ENCODE measurements around the gene OR5C1. TPM values are rescaled to one million over a fixed set of nuclear protein-coding genes. Genes with fewer than 3 reads are reported as not detected.

Gene OR5C1
- polyA plus RNA-seq, 1 experiment: not detected

DNA sequence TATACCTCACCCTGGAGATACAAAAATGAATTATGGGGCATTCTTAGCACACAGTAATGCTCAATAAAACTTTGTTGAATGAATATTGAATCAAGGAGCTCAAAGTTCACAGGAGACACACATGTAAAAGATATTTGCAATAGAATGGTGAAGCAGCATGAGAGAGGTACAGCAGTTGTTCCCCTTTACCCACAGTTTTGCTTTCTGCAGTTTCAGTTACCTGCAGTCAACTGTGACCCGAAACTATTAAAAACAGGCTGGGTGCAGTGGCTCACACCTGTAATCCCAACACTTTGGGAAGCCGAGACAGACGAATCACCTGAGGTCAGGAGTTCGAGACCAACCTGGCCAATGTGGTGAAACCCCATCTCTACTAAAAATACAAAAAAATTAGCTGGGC, 2.4 kb upstream of the OR5C1 start:
- ChIA-PET CTCF (interaction anchor here (1.1 to 1.5 kb wide), 3 partner anchors 9 to 323 kb away, joined by 3 to 4 read pairs (median 3); no protein-coding TSS in a partner anchor), POLR2A (no interaction called here)
- H3K27ac ChIP-seq (ENCODE audit: low read depth, low read length): no peak overlapping the region
- no peak for DNase-seq (ENCODE audit: low read depth, low spot score)
- no peak overlapping the region for H3K4me3 ChIP-seq (ENCODE audit: low read depth, low read length)
- H3K27me3 ChIP-seq (ENCODE audit: control insufficient read depth, insufficient read depth, low read length): no peaks in the 10 kb centered on the region
- TF ChIP-seq CTCF (IDR thresholded peaks at IDR 0.05; ENCODE audit: low read depth, low read length): no peak
- H3K9me3 ChIP-seq (ENCODE audit: control insufficient read depth, insufficient read depth, low read length): peaks cover 8% of the 10 kb centered on the region; the same call in 1 of the 2 replicates

DNA sequence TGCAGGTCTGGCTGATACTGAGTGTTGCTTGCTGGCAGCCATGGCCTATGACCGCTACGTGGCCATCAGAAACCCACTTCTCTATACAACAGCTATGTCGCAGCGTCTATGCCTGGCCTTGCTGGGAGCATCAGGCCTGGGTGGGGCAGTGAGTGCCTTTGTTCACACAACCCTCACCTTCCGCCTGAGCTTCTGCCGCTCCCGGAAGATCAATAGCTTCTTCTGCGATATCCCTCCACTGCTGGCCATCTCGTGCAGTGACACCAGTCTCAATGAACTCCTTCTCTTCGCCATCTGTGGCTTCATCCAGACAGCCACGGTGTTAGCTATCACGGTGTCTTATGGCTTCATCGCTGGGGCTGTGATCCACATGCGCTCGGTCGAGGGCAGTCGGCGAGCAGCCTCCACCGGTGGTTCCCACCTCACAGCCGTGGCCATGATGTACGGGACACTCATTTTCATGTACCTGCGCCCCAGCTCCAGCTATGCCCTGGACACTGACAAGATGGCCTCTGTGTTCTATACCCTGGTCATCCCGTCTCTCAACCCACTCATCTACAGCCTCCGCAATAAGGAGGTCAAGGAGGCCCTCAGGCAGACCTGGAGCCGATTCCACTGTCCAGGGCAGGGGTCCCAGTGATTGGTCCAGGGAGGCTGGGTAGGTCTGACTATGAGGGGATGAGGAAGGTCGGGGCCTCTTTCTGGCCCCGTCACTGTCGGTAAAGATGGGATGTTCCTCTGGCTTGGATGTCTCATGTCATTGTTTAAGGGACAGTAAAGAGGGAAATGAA, 718 bp downstream of the OR5C1 start:
- DNase-seq (ENCODE audit: low read depth, low spot score): no peak
- POLR2A ChIA-PET: no interaction called here
- CTCF ChIA-PET: no interaction called here

DNA sequence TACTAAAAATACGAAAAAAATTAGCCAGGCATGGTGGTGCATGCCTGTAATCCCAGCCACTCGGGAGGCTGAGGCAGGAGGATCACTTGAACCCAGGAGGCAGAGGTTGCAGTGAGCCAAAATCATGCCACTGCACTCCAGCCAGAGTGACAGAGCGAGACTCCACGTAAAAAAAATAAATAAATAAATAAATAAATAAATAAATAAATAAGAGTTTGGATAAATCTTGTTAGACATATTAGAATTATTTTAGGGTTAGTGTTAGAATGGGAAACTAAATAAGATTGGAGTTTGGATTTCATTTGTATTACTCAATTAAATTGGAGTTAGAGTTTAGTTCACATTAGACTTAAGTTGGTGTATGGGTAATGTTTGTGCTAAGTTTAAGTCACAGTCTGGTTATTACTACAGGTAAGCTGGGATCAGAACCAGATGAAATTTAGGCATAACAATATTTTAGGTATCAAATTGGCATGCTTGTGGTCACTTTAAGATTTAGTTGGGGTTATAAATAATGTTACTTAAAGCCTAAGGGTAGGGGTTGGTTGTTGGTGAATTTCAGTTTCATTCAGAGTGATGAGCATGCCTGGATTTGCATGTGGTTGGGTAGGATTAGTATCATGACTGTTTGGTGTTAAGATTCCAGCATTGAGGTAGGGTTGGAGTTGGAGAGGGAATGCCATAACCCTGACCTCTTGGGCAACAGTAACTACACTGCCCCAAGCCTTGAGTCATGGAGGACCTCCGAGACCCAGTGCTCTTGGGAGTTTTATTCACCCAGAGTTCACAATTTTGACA, 3.3 kb downstream of the OR5C1 start:
- POLR2A ChIA-PET: no interaction called here
- H3K9me3 ChIP-seq (ENCODE audit: control insufficient read depth, insufficient read depth, low read length): peaks cover 8% of the 10 kb centered on the region; the same call in 1 of the 2 replicates
- H3K4me3 ChIP-seq (ENCODE audit: low read depth, low read length): no peak overlapping the region
- DNase-seq (ENCODE audit: low read depth, low spot score): no peak
- H3K27ac ChIP-seq (ENCODE audit: low read depth, low read length): no peak overlapping the region
- TF ChIP-seq CTCF (IDR thresholded peaks at IDR 0.05; ENCODE audit: low read depth, low read length): no peak
- CTCF ChIA-PET: no interaction called here
- no peaks in the 10 kb centered on the region for H3K27me3 ChIP-seq (ENCODE audit: control insufficient read depth, insufficient read depth, low read length)

More for the DNA sequence above, 718 bp downstream of the OR5C1 start:
- no peak overlapping the region for H3K4me3 ChIP-seq (ENCODE audit: low read depth, low read length)
- no peak overlapping the region for H3K27ac ChIP-seq (ENCODE audit: low read depth, low read length)
- TF ChIP-seq CTCF (IDR thresholded peaks at IDR 0.05; ENCODE audit: low read depth, low read length): no peak
- peaks cover 8% of the 10 kb centered on the region; the same call in 1 of the 2 replicates for H3K9me3 ChIP-seq (ENCODE audit: control insufficient read depth, insufficient read depth, low read length)
- H3K27me3 ChIP-seq (ENCODE audit: control insufficient read depth, insufficient read depth, low read length): no peaks in the 10 kb centered on the region

DNA sequence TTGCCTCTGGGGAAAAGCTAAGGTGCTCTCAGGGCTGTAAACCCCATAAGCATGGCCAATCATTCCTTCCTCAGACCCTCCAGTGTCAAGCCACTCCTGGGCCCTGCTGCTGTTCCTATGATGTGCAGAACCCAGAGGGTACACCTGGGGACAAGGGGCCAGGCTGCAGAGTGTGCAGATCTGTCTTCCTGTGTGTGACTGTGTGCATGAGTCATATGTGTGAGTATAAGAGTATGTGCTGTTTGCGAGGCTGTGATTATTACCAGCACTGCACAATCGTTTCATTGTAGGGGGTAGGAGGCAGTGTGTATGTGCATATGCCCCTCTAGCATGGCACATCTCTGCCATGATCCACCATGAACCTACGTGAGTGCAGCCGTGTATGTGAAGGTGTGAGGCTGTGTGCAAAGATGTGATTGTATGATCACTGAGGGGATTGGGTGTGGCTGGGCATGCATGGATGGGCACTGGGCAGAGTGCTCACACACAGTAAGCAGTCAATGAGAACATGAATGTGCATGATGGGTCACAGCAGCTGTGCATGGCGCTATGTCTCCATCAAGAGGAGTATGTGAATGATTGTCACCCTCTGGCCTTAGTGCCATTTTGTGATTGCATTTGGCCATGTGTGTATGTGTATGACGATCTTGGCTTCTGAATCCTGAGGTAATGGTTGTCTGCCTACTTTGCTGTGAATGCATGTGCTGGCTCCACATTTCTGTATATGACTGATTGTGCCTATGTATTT, 8.8 kb downstream of the OR5C1 start:
- H3K27me3 ChIP-seq (ENCODE audit: control insufficient read depth, insufficient read depth, low read length): no peaks in the 10 kb centered on the region
- CTCF ChIA-PET: no interaction called here
- no peak overlapping the region for H3K27ac ChIP-seq (ENCODE audit: low read depth, low read length)
- no peaks in the 10 kb centered on the region; the same call in 1 of the 2 replicates for H3K9me3 ChIP-seq (ENCODE audit: control insufficient read depth, insufficient read depth, low read length)
- H3K4me3 ChIP-seq (ENCODE audit: low read depth, low read length): no peak overlapping the region
- DNase-seq (ENCODE audit: low read depth, low spot score): no peak
- no peak for TF ChIP-seq CTCF (IDR thresholded peaks at IDR 0.05; ENCODE audit: low read depth, low read length)
- POLR2A ChIA-PET: no interaction called here
